Measurements from ENCODE around the gene SLC6A17. TPM values are rescaled to one million over a fixed set of nuclear protein-coding genes. Genes with fewer than 3 reads are reported as not detected.

Gene SLC6A17
- total and polyA plus RNA-seq, 9 of the 15 experiments (the other 6 are each of a cell fraction or from before 2014, with no cell fraction given), result not detected

GRCh38 chr1:110209715-110210603 lies 59.7 kb downstream of the SLC6A17 start, which contains the start of gene KCNC4 (continued):
- TF ChIP-seq NFYB (IDR thresholded peaks at IDR 0.05; ENCODE audit: extremely low read depth, insufficient read length) (no peak), NFRKB (IDR thresholded peaks at IDR 0.05; ENCODE audit: low read depth) (no peak), SOX6 (IDR thresholded peaks at IDR 0.05) (no peak), KDM5B (IDR thresholded peaks at IDR 0.05; ENCODE audit: insufficient replicate concordance, low read depth, low read length) (peak; percentile 2), ARNT (IDR thresholded peaks at IDR 0.05) (no peak), ZBTB12 (CRISPR knock-in tag; IDR thresholded peaks at IDR 0.05) (no peak), ZBTB43 (CRISPR knock-in tag; IDR thresholded peaks at IDR 0.05) (no peak), SAFB2 (IDR thresholded peaks at IDR 0.05; ENCODE audit: borderline replicate concordance, low read depth, low read length, severe bottlenecking) (no peak), THRAP3 (IDR thresholded peaks at IDR 0.05; ENCODE audit: borderline replicate concordance) (no peak), GTF3C2 (IDR thresholded peaks at IDR 0.05; ENCODE audit: borderline replicate concordance, extremely low read depth, insufficient read length) (no peak), ZC3H4 (CRISPR knock-in tag; IDR thresholded peaks at IDR 0.05; ENCODE audit: borderline replicate concordance) (no peak), HLTF (IDR thresholded peaks at IDR 0.05) (no peak), ZNF174 (CRISPR knock-in tag; IDR thresholded peaks at IDR 0.05) (no peak), FOXP4 (CRISPR knock-in tag; IDR thresholded peaks at IDR 0.05; ENCODE audit: borderline replicate concordance) (no peak), TCF3 (CRISPR knock-in tag; IDR thresholded peaks at IDR 0.05) (no peak), ELK1 (CRISPR knock-in tag; IDR thresholded peaks at IDR 0.05) (no peak), HDAC8 (tag; IDR thresholded peaks at IDR 0.05) (no peak), GTF2B (IDR thresholded peaks at IDR 0.05; ENCODE audit: extremely low read depth, insufficient read length) (no peak)

Measured in K562 (cell line).